Motor neuron (in vitro differentiated cells): ENCODE measurements around the gene MDH1. TPM values are rescaled to one million over a fixed set of nuclear protein-coding genes. Genes with fewer than 3 reads are reported as not detected.
A peak's percentile ranks its signal among the peaks of the same experiment; 100 is the strongest.

Experiments
- ATAC-seq, 8 experiments: fragments of 200-7000 bp; cut with Tn5 transposase; replicated peaks in 6 of 8; 2 replicates each; pipeline ENCODE4 v1.8.0; 2021; ENCODE audit warnings: mild to moderate bottlenecking in 8 of 8, moderate library complexity in 8 of 8
- H3K27ac ChIP-seq, 2 donors: fragments of 250-450 bp; sonication (Bioruptor Pico); 2 replicates each; pipeline ENCODE4 v1.9.0; 2021; ENCODE audit warnings: antibody characterized with exemption in 2 of 2, mild to moderate bottlenecking in 2 of 2, moderate library complexity in 1 of 2
- H3K4me1 ChIP-seq, 2 donors: fragments of 250-450 bp; sonication (Bioruptor Pico); replicated peaks in 1 of 2; 2 replicates each; pipeline ENCODE4 v1.6.1; 2021; ENCODE audit warnings: antibody characterized with exemption in 2 of 2, mild to moderate bottlenecking in 2 of 2, moderate library complexity in 1 of 2
- H3K4me3 ChIP-seq, 5 donors: fragments of 250-450 bp; sonication (Bioruptor Pico); 2 replicates each; pipeline ENCODE4 v1.9.0; 2021; ENCODE audit warnings: antibody characterized with exemption in 5 of 5, mild to moderate bottlenecking in 5 of 5, moderate library complexity in 4 of 5
- WGBS, 10 experiments: fragments of 450-650 bp; shearing (Covaris generic); methylation state at CpG; one replicate each; pipeline ENCODE4 v1.0.0; 2022; 5-methylcytosine and 5-hydroxymethylcytosine counted together
- in situ Hi-C, 9 experiments: fragments of 400-800 bp; cut with MboI; loops; one replicate each; pipeline ENCODE4 v1.15.0; 2021; ENCODE audit warnings: low sequenced_read_pairs in 9 of 9, low pct_unique_long_range_greater_than_20kb in 2 of 9; ENCODE audit not compliant: unreplicated experiment in 9 of 9
- total RNA-seq, 8 experiments: library from RNA; unstranded; fragments of 300-600 nt; gene quantifications; 2 replicates each; pipeline versions ENCODE4 v1.2.3 to v1.2.4, GENCODE V29; 2022

MDH1 gene
- total RNA-seq, 8 experiments from 2014 or later: 172 to 273 (median 220) TPM

- Histone ChIP-seq H3K4me1 (no peaks in the 10 kb centered on the region), H3K27ac (no peak overlapping the region), H3K4me3 (no peak overlapping the region)
- in situ Hi-C loops: no loop called here
- ATAC-seq: no peak
- 38 to 100% (median 73%) methylated on average over 1 to 4 of the region's 4 CpGs for WGBS, 10 experiments
Observed at GRCh38 chr2:63651861-63652651, 63.3 kb downstream of the MDH1 start.

GRCh38 chr2:63652652-63652985 is 63.9 kb downstream of the MDH1 start:
- in situ Hi-C loops: no loop called here
- Histone ChIP-seq H3K4me1 (no peaks in the 10 kb centered on the region), H3K27ac (no peak overlapping the region), H3K4me3 (no peak overlapping the region)
- WGBS, 10 experiments: 55 to 100% (median 91%) methylated on average over 1 to 2 of the region's 2 CpGs; no CpG with 5 or more reads in 1 of the 10 experiments
- no peak for ATAC-seq

GRCh38 chr2:63654959-63655358 is 66.2 kb downstream of the MDH1 start:
- H3K4me1 ChIP-seq: no peaks in the 10 kb centered on the region
- ATAC-seq: peak in 2 of 8 experiments; percentile 32 to 60
- H3K27ac ChIP-seq: no peak overlapping the region
- in situ Hi-C loops: no loop called here
- WGBS, 10 experiments: 0 to 100% (median 27%) methylated on average over 1 of the region's 1 CpG; no CpG with 5 or more reads in 3 of the 10 experiments
- no peak overlapping the region for H3K4me3 ChIP-seq

Other genes with a start within 250 kb of the MDH1 start
- 10 to 100 TPM in 6 of 8 experiments, 1 to 10 TPM in 2; 5.6 to 22.4 (median 14.6) TPM for gene WDPCP, start 486 bp upstream of the MDH1 start, total RNA-seq